Activated CD4-positive, alpha-beta T cell treated with anti-CD3 and anti-CD28 coated beads for 36 hours (primary cell): ENCODE results near the gene CCDC92B. TPM values are rescaled to one million over a fixed set of nuclear protein-coding genes. Genes with fewer than 3 reads are reported as not detected.

Experiments
- ATAC-seq: fragments of 200-7000 bp; cut with Tn5 transposase; one replicate; pipeline ENCODE4 v1.10.0; 2021; ENCODE audit warnings: mild to moderate bottlenecking, moderate library complexity
- CTCF ChIA-PET: fragments of 350-600 bp; sonication (Branson Sonifier 250); formaldehyde crosslinking; loops from one replicate; lab custom pipeline; 2021; ENCODE audit warnings: antibody characterized with exemption; lab: Charles Lee
- POLR2A ChIA-PET: fragments of 350-600 bp; sonication (Branson Sonifier 250); formaldehyde crosslinking; loops from one replicate; lab custom pipeline; 2021; ENCODE audit warnings: antibody characterized with exemption, inconsistent platforms; lab: Charles Lee
- DNase-seq: peaks from one replicate; pipeline ENCODE4 v3.0.0-alpha.2; 2020
- H3K27ac Mint-ChIP-seq: one replicate; pipeline ENCODE4 v1.8.0; 2021; ENCODE audit warnings: mixed read lengths
- H3K27me3 Mint-ChIP-seq: one replicate; pipeline ENCODE4 v1.8.0; 2021; ENCODE audit warnings: mixed read lengths
- H3K36me3 Mint-ChIP-seq: one replicate; pipeline ENCODE4 v1.8.0; 2021; ENCODE audit warnings: low read depth, mixed read lengths
- H3K4me1 Mint-ChIP-seq: one replicate; pipeline ENCODE4 v1.8.0; 2021; ENCODE audit warnings: mixed read lengths
- H3K4me3 Mint-ChIP-seq: one replicate; pipeline ENCODE4 v1.8.0; 2021; ENCODE audit warnings: mild to moderate bottlenecking, moderate library complexity, mixed read lengths
- H3K9me3 Mint-ChIP-seq: one replicate; pipeline ENCODE4 v1.8.0; 2021; ENCODE audit warnings: low read depth, mixed read lengths
- intact Hi-C, 2 experiments: fragments of 100-400 bp; cut with DNase I in 1 of 2; cut with micrococcal nuclease in 1 of 2; formaldehyde crosslinking; loops; one replicate each; pipeline versions ENCODE4 v1.14.2 to v1.15.1; 2022 to 2024; cut with DNase I, micrococcal nuclease
- total RNA-seq, 2 experiments: library from RNA; stranded (reverse); gene quantifications; one replicate each; pipeline ENCODE4 v1.2.3, GENCODE V29; 2021

Gene CCDC92B
- total RNA-seq, 2 experiments from 2014 or later: not detected

DNA sequence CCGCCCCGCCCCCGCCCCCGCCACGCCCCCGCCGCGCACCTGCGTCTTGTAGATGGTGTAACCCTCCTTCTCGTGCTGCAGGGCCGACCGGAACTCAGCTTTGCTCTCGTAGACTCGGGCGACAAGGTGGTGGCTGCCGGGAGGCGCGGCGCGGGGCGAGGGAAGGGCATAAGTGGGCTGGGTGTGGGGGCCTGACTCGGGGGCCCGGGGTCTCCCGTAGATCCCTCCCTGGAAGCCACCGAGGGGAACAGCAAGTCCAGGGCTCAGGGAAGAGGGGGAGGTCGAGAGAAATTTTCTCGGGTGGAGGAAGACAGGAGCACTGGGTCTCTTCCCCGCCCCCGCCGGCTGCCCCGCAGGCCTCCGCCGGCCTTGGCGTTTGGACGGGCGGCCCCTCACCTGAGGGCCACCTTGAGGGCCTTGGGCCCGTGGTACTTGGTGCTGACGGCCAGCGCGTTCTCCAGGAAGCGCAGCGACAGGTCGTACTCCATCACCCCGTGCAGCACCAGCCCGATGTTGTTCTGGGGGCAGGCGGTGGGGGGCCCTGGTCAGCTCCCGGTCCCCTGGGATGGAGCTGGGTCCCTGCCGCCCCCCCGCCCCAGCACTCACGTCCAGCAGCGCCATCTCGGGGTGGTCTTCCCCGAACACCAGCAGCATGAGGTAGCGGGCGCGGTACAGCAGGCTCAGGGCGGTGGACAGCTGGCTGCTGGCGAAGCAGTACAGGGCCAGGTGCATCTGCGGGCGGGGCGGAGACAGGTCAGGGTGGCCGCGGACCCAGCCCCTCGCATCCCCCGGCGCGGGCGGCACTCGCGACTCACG is 57.3 kb downstream of the CCDC92B start:
- ATAC-seq (no peak), DNase-seq (no peak)
- ChIA-PET POLR2A (no interaction called here), CTCF (interaction anchor here (0.5 to 0.6 kb wide), 2 partner anchors 289 to 921 kb away, joined by 3 read pairs; no protein-coding TSS in a partner anchor)
- intact Hi-C loops: no loop called here
- Mint-ChIP-seq H3K4me1 (peaks cover 10% of the 10 kb centered on the region), H3K9me3 (no peaks in the 10 kb centered on the region), H3K27me3 (no peaks in the 10 kb centered on the region), H3K36me3 (peaks cover 25% of the 10 kb centered on the region), H3K27ac (no peak overlapping the region), H3K4me3 (no peak overlapping the region)

DNA sequence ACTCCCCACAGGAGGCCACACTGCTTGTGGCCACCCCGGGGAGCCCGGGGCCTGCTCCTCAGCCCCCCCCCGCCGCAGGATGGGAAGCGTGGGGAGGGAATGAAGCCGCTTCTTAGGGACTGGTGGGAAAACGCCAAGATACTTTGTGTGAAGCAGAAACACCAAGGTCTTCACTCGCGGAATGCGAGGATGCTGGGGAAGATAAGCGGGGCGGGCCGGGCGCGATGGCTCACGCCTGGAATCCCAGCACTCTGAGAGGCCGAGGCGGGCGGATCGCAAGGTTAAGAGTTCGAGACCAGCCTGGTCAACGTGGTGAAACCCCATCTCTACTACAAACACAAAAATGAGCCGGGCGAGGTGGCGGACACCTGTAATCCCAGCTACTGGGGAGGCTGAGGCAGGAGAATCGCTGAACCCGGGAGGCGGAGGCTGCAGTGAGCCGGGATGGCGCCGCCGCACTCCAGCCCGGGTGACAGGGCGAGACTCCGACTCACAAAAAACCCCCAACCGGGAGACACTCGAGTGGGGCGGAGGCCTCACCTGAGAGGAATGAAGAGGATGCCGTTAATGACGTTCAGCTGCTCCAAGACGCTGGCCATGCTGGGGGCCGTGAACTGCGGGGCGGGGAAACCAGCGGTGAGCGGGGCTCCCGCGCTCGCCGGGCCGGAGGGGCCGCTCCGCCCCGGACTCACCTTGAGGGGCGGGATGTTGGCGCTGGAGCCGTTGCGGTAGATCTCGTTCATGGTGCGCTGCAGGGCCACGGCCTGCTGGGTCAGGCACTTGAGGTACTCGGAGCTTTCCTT is 58.2 kb downstream of the CCDC92B start:
- Mint-ChIP-seq H3K4me1 (peaks cover 10% of the 10 kb centered on the region), H3K27me3 (no peaks in the 10 kb centered on the region), H3K4me3 (no peak overlapping the region), H3K9me3 (no peaks in the 10 kb centered on the region), H3K36me3 (peaks cover 22% of the 10 kb centered on the region), H3K27ac (no peak overlapping the region)
- ChIA-PET CTCF (interaction anchor here (0.6 kb wide), 1 partner anchor 920 kb away, joined by 3 read pairs; no protein-coding TSS in a partner anchor), POLR2A (no interaction called here)
- DNase-seq: no peak
- intact Hi-C loops: no loop called here
- ATAC-seq: no peak

- H3K9me3 Mint-ChIP-seq: no peaks in the 10 kb centered on the region
- H3K36me3 Mint-ChIP-seq: peaks cover 22% of the 10 kb centered on the region
- H3K4me1 Mint-ChIP-seq: peaks cover 10% of the 10 kb centered on the region
- ChIA-PET CTCF (interaction anchor here (0.7 kb wide), 1 partner anchor 287 kb away, joined by 3 read pairs; no protein-coding TSS in a partner anchor), POLR2A (interaction anchor here (0.6 kb wide), 2 partner anchors 50 to 238 kb away, joined by 3 read pairs; no protein-coding TSS in a partner anchor)
- H3K4me3 Mint-ChIP-seq: no peak overlapping the region
- intact Hi-C loops: no loop called here
- H3K27me3 Mint-ChIP-seq: no peaks in the 10 kb centered on the region
- no peak overlapping the region for H3K27ac Mint-ChIP-seq
- no peak for ATAC-seq
- no peak for DNase-seq
Measured at GRCh38 chr17:2690165-2691068, 59.0 kb downstream of the CCDC92B start.

DNA sequence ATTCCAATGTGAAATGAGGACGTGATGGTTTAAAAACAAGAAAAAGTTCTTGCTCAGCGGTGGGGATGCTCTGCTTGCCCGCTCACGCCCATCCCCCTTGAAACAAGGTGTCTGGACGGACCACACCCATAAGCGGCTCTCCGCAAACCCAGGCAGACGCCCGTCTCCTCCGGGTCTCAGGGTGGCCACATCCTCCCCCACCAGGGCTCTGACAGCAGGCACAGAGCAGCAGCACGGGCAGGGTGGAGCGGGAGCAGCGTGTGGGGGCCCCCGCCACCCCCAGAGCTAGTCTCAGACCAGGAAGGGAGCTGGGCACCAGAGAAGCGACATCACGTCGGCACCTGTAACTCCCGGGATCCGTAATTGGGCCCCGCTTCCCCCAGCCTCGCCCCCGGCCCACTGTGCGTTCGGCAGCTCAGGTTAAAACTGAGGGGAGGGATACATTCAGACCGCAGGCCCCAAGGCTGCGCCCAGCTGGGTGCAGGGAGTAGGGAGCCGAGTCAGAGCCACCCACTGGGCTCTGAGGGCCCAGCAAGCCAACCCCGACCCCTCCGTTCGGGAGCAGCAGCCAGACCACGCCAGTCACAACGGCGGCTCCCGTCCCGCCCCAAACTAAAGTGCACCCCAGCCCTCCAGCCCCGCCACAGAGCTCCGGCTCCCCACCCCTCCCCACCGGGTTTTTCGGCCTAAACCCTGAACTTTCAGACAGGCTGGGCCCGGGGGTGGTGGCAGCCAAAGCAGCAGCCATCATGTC is 59.9 kb downstream of the CCDC92B start:
- CTCF ChIA-PET: interaction anchor here (0.7 kb wide), 1 partner anchor 288 kb away, joined by 3 read pairs; no protein-coding TSS in a partner anchor
- H3K9me3 Mint-ChIP-seq: no peaks in the 10 kb centered on the region
- peak; percentile 42 for ATAC-seq
- H3K27me3 Mint-ChIP-seq: no peaks in the 10 kb centered on the region
- no peak overlapping the region for H3K4me3 Mint-ChIP-seq
- peaks cover 22% of the 10 kb centered on the region for H3K36me3 Mint-ChIP-seq
- peak; percentile 48 for DNase-seq
- POLR2A ChIA-PET: interaction anchor here (0.6 kb wide), 2 partner anchors 49 to 237 kb away, joined by 3 read pairs; no protein-coding TSS in a partner anchor
- H3K27ac Mint-ChIP-seq: peak overlapping the region; percentile 51
- H3K4me1 Mint-ChIP-seq: peaks cover 10% of the 10 kb centered on the region
- intact Hi-C loops: no loop called here

DNA sequence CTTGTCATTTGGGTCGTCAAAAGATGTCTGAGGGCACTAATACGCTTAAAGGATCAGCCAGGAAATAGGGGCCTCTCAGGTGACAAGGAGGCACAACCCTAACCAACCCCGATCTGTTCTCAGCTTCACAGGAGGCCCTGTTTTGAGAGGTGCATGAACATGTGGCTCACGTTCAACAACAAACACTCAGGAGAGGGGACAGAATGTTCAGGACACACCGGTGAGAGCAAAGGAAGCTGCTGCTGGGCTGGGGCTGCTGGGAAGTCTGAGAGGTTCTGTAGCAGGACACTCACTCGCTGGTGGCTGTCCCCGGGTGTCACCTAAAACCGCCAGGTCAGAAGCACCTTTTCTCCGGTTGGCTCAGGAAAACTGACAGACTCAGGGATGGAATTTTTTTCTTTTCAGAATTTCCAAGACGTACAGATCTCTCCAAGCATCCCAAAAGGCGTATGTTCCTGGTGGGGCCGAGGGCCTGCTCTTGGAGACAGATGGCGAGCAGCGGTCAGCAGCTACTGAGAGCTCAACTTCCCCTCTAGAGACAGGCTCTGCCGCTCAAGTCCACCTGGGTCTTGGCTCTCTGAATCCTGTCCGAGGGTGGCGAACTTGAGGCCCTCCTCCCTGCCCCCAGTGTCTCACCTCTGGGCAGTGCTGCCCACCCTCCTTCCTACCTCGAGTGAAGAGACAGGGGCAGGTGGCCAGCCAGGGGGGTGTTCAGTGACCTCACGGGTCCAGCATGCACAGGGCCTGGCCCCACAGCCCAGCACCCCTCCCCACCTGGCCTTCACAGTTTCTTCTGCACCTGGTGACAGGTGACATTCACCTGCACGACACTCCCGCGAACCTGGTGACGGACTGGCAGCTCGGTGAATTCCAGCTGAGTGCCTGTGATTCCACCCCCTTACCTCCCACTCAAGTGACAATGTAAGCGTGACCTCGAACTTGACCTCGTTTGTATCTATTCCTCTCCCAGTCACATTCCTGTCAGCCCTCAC is 60.8 kb downstream of the CCDC92B start:
- ATAC-seq: no peak
- POLR2A ChIA-PET: interaction anchor here (0.6 kb wide), 1 partner anchor 22 kb away, joined by 4 read pairs; no protein-coding TSS in a partner anchor
- H3K9me3 Mint-ChIP-seq: no peaks in the 10 kb centered on the region
- H3K27ac Mint-ChIP-seq: peak overlapping the region; percentile 51
- CTCF ChIA-PET: no interaction called here
- intact Hi-C loops: no loop called here
- H3K4me1 Mint-ChIP-seq: peaks cover 10% of the 10 kb centered on the region
- H3K4me3 Mint-ChIP-seq: no peak overlapping the region
- no peak for DNase-seq
- no peaks in the 10 kb centered on the region for H3K27me3 Mint-ChIP-seq
- H3K36me3 Mint-ChIP-seq: peaks cover 24% of the 10 kb centered on the region

GRCh38 chr17:2687074-2687418 is 62.4 kb downstream of the CCDC92B start:
- Mint-ChIP-seq H3K9me3 (no peaks in the 10 kb centered on the region), H3K27me3 (no peaks in the 10 kb centered on the region), H3K4me1 (peaks cover 10% of the 10 kb centered on the region), H3K4me3 (no peak overlapping the region), H3K27ac (peak overlapping the region; percentile 8), H3K36me3 (peaks cover 29% of the 10 kb centered on the region)
- ATAC-seq: no peak
- POLR2A ChIA-PET: no interaction called here
- CTCF ChIA-PET: interaction anchor here (0.7 to 1.8 kb wide), 5 partner anchors 9 to 798 kb away, joined by 3 to 8 read pairs (median 4); no protein-coding TSS in a partner anchor
- intact Hi-C loops: no loop called here
- no peak for DNase-seq

DNA sequence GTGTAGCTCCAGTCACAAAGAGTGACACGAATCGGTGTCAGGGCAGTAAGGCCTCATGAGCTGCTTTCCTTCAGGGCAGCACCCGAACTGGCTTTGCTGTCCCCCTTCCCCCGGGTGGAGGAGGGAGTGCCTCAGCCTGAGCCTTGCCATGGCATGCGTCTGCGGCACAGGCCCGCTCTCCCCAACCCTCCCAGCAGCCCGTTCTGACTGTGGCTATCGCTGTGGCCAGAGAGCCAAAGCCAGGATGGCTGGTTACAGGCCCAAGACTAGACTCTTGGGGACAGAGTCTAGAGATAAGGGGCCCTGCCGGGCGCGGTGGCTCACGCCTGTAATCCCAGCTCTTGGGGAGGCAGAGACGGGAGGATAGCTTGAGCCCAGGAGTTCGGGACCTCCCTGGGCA is 63.8 kb downstream of the CCDC92B start:
- Mint-ChIP-seq H3K36me3 (peaks cover 30% of the 10 kb centered on the region), H3K4me3 (no peak overlapping the region), H3K4me1 (peaks cover 10% of the 10 kb centered on the region), H3K27ac (no peak overlapping the region), H3K9me3 (no peaks in the 10 kb centered on the region), H3K27me3 (no peaks in the 10 kb centered on the region)
- POLR2A ChIA-PET: no interaction called here
- no peak for DNase-seq
- CTCF ChIA-PET: interaction anchor here (0.7 to 1.2 kb wide), 2 partner anchors 9 to 142 kb away, joined by 3 read pairs; no protein-coding TSS in a partner anchor
- intact Hi-C loops: no loop called here
- no peak for ATAC-seq

DNA sequence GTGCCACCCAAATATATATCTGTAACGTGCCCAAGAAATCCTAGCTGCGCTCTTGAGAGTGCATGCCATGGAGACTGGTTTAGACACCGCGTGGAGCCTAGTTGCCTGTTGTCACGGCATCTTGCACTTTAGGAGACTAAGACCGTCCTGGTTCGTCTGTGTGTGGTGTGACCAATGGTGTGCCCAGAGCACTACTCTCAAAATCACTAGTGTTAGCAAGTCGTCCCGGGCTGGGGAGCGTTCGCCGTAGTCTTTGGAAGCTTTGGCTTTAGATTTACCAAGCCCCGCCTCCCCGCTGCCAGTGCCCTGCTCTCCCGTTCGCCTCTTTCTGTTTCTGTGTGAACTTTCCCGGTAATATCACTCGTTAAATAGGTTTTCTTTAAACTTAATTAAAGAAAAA is 64.9 kb downstream of the CCDC92B start:
- Mint-ChIP-seq H3K27ac (no peak overlapping the region), H3K9me3 (no peaks in the 10 kb centered on the region)
- no peak for DNase-seq

GRCh38 chr17:2683912-2684311 is 65.5 kb downstream of the CCDC92B start:
- no peak for ATAC-seq
- ChIA-PET POLR2A (no interaction called here), CTCF (no interaction called here)
- intact Hi-C loops: no loop called here
- Mint-ChIP-seq H3K9me3 (no peaks in the 10 kb centered on the region), H3K36me3 (peaks cover 38% of the 10 kb centered on the region), H3K4me3 (no peak overlapping the region), H3K4me1 (peaks cover 5% of the 10 kb centered on the region), H3K27me3 (no peaks in the 10 kb centered on the region), H3K27ac (no peak overlapping the region)
- DNase-seq: no peak

More for the DNA sequence above, 64.9 kb downstream of the CCDC92B start:
- Mint-ChIP-seq H3K36me3 (peaks cover 36% of the 10 kb centered on the region), H3K4me3 (no peak overlapping the region), H3K27me3 (no peaks in the 10 kb centered on the region), H3K4me1 (peaks cover 10% of the 10 kb centered on the region)
- no peak for ATAC-seq
- ChIA-PET CTCF (no interaction called here), POLR2A (no interaction called here)
- intact Hi-C loops: no loop called here
